Mesothelial cell of epicardium (in vitro differentiated cells): ENCODE results near the gene PTGR3. TPM values are rescaled to one million over a fixed set of nuclear protein-coding genes. Genes with fewer than 3 reads are reported as not detected.

ENCODE experiments used
- DNase-seq, 2 experiments: peaks; one replicate each; pipeline ENCODE4 v3.0.0; 2021; ENCODE audit warnings: low spot score in 2 of 2; ENCODE audit not compliant: unreplicated experiment in 2 of 2
- H3K27ac Mint-ChIP-seq: 2 replicates; pipeline ENCODE4 v1.8.0; 2021; ENCODE audit warnings: mixed read lengths
- H3K27me3 Mint-ChIP-seq: 2 replicates; pipeline ENCODE4 v1.8.0; 2021; ENCODE audit warnings: low read depth, mixed read lengths
- H3K36me3 Mint-ChIP-seq: 2 replicates; pipeline ENCODE4 v1.8.0; 2021; ENCODE audit warnings: mixed read lengths
- H3K4me1 Mint-ChIP-seq: 2 replicates; pipeline ENCODE4 v1.8.0; 2021; ENCODE audit warnings: mixed read lengths
- H3K4me3 Mint-ChIP-seq: 2 replicates; pipeline ENCODE4 v1.8.0; 2021; ENCODE audit warnings: mild to moderate bottlenecking, moderate library complexity, mixed read lengths
- H3K9me3 Mint-ChIP-seq: 2 replicates; pipeline ENCODE4 v1.8.0; 2021; ENCODE audit warnings: mixed read lengths
- total RNA-seq: library from RNA; stranded (reverse); gene quantifications from 3 replicates; pipeline ENCODE4 v1.2.1, GENCODE V29; 2021
- TF ChIP-seq, protein P1 (sequence below): fragments of 200-600 bp; sonication (generic); IDR thresholded peaks from one replicate; pipeline ENCODE4 v1.5.0; 2021; ENCODE audit warnings: antibody characterized with exemption; ENCODE audit not compliant: unreplicated experiment

The PTGR3 gene
- total RNA-seq, 1 donor from 2014 or later, result 47.0 TPM

DNA sequence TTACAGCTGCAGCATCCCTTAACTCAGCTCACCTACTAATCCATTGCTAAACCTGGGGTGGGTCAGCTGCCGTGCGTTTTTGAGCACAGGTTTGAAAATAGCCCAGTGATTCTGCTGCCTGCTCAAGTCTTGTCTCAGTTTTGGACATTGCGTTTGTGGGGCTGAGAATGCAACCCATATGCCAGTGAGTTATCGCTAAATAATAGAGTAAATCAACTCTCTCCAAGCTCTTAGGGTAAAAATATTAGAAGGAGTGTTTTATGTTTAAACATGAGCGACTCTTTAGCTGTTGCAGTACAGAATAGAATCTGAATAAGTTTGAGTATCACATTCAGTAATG lies 3.8 kb upstream of the PTGR3 start:
- Mint-ChIP-seq H3K27me3 (no peaks in the 10 kb centered on the region), H3K4me3 (peak overlapping the region; percentile 87), H3K27ac (peak overlapping the region; percentile 98)

DNA sequence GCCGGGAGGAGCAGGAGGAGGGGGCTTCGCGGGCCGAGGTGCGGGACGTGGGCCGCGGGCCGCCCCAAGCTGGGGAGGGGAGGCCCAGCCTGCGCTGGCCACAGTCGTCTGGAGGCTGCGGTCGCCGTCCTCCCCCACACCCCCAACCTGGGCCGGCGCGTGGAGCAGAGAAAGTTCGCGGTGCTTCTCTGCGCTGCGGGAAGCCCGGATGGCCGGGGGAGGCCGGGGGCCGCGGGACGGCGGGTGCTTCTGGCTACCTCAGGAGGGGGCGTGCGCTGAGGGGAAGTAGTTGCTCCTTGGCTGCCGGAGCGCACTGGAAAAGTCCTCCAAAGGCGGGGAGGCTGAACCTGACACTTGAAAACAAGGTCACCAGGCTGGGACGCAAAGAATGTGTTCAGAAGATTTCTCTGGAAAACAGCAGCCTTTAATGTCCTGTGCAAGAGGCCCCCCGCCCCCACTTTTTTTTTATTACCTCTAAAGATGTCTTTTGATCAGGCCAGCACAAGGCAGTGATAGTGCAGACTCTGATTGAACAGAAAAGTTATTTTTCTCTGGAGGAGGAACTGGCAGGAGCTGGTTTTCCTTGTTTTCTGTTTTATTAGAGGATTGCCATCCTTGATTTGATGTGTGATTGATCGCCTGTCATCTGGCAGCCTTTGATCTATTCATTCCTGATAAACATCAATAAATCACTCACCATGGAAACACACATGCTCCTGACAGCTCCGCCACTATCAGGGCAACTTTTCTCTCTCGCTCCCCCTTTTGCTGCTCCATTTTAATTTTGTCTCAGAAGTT lies 3.2 kb upstream of the PTGR3 start:
- Mint-ChIP-seq H3K9me3 (no peaks in the 10 kb centered on the region), H3K4me1 (peaks cover 65% of the 10 kb centered on the region), H3K36me3 (no peaks in the 10 kb centered on the region), H3K4me3 (peak overlapping the region; percentile 87), H3K27ac (peak overlapping the region; percentile 98), H3K27me3 (no peaks in the 10 kb centered on the region)
- TF ChIP-seq, protein P1, sequence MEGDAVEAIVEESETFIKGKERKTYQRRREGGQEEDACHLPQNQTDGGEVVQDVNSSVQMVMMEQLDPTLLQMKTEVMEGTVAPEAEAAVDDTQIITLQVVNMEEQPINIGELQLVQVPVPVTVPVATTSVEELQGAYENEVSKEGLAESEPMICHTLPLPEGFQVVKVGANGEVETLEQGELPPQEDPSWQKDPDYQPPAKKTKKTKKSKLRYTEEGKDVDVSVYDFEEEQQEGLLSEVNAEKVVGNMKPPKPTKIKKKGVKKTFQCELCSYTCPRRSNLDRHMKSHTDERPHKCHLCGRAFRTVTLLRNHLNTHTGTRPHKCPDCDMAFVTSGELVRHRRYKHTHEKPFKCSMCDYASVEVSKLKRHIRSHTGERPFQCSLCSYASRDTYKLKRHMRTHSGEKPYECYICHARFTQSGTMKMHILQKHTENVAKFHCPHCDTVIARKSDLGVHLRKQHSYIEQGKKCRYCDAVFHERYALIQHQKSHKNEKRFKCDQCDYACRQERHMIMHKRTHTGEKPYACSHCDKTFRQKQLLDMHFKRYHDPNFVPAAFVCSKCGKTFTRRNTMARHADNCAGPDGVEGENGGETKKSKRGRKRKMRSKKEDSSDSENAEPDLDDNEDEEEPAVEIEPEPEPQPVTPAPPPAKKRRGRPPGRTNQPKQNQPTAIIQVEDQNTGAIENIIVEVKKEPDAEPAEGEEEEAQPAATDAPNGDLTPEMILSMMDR, result no peak
- peak in 1 of 2 experiments; percentile 67 for DNase-seq

More for the DNA sequence above, 3.8 kb upstream of the PTGR3 start:
- H3K36me3 Mint-ChIP-seq, result no peaks in the 10 kb centered on the region
- peaks cover 64% of the 10 kb centered on the region for H3K4me1 Mint-ChIP-seq
- no peaks in the 10 kb centered on the region for H3K9me3 Mint-ChIP-seq
- TF ChIP-seq, protein P1, result no peak
- no peak for DNase-seq

DNA sequence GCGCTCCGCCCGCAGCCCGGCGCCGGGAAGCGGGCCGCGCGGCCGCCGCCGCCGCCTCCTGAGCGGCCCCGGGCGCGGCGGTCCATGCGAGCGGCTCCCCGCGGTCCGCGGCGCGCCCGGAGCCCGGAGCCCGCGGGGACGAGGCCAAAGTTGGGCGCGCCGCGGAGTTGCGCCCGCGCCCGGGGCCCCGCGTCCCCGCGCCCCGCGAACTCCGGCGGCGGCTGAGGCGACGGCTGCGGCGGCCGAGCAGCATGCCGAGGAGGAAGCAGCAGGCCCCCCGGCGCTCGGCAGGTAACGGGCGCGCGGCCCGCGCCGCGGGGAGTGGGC lies 2.6 kb upstream of the PTGR3 start:
- H3K4me1 Mint-ChIP-seq, result peaks cover 66% of the 10 kb centered on the region
- H3K9me3 Mint-ChIP-seq, result no peaks in the 10 kb centered on the region
- H3K36me3 Mint-ChIP-seq, result no peaks in the 10 kb centered on the region
- no peaks in the 10 kb centered on the region for H3K27me3 Mint-ChIP-seq
- no peak for DNase-seq
- no peak overlapping the region for H3K4me3 Mint-ChIP-seq
- TF ChIP-seq, protein P1, result no peak
- no peak overlapping the region for H3K27ac Mint-ChIP-seq

DNA sequence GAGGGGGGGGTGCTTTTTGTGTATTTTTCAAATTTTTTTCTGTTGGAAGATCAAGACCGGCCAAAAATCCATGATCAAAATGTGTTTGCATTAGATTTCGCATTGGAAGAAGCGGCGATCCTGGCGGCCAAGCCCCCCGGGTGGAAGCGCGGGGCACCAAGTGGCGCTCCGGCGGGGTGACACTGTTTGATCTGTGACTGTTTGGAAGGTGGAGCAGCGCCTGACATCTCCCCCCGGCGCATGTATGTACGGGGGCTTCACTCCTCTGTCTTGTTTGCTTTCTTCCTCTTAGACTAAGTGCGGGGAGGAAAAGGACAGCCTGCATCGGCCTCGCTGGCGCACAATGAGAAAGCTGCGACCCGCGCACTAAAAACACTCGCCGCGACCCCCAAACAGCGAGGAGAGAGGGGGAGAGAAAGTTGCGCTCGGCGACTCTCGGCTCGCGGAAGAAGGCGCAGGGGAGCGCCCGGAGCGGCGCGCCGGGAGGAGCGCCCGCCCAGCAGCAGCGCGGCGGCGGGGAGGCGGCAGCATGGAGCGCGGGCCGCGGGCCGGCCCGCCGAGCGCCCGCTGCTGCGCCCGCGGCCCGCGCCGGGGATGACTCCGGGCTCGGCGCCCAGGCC lies 2.2 kb upstream of the PTGR3 start:
- no peaks in the 10 kb centered on the region for H3K36me3 Mint-ChIP-seq

GRCh38 chr18:75210274-75211001 lies 1.5 kb upstream of the PTGR3 start, which contains the start of gene TSHZ1:
TSS of gene TSHZ1 (plus strand) at chr18:75210797. CDS start at chr18:75211877, 1,080 bp downstream.
- no peak for DNase-seq
- no peaks in the 10 kb centered on the region for H3K9me3 Mint-ChIP-seq
- peaks cover 69% of the 10 kb centered on the region for H3K4me1 Mint-ChIP-seq
- TF ChIP-seq, protein P1, result no peak
- H3K36me3 Mint-ChIP-seq, result no peaks in the 10 kb centered on the region
- peak within 1 kb of the TSS; percentile 97 for H3K4me3 Mint-ChIP-seq
- H3K27ac Mint-ChIP-seq, result peak within 1 kb of the TSS; percentile 98
- H3K27me3 Mint-ChIP-seq, result peaks cover 1% of the 10 kb centered on the region

More for the DNA sequence above, 2.2 kb upstream of the PTGR3 start:
- Mint-ChIP-seq H3K4me3 (peak overlapping the region; percentile 97), H3K27ac (peak overlapping the region; percentile 98), H3K27me3 (no peaks in the 10 kb centered on the region), H3K9me3 (no peaks in the 10 kb centered on the region), H3K4me1 (peaks cover 66% of the 10 kb centered on the region)
- TF ChIP-seq, protein P1, result no peak
- no peak for DNase-seq
